HTERT RPE-1 (cell line): ENCODE measurements around the gene NEK8.
"Not testable (repeated sequence)": the region's sequence is repeated elsewhere in the genome, so short reads cannot be mapped to it uniquely, and the experiment has no call there.

Source experiments
- in situ Hi-C: fragments of 300-500 bp; cut with MboI; formaldehyde crosslinking; loops from 4 replicates; pipeline ENCODE4 v1.14.3; 2020; ENCODE audit warnings: low sequenced_read_pairs

NEK8 gene

GRCh38 chr17:28707339-28707720 is 21.3 kb upstream of the NEK8 start:
- in situ Hi-C loops = no loop called here

GRCh38 chr17:28710861-28711722 is 17.5 kb upstream of the NEK8 start:
- in situ Hi-C loops = no loop called here

GRCh38 chr17:28711723-28712031 is 16.9 kb upstream of the NEK8 start, which contains the start of gene PROCA1:
Gene PROCA1, minus strand, starts transcription at chr17:28711888. Its CDS starts 228 bp downstream, at chr17:28711660.
- in situ Hi-C loops = no loop called here

- in situ Hi-C loops = no loop called here
Measured at GRCh38 chr17:28712032-28712704, 16.4 kb upstream of the NEK8 start.

GRCh38 chr17:28712705-28713415 is 15.7 kb upstream of the NEK8 start:
- in situ Hi-C loops = no loop called here

- in situ Hi-C loops = no loop called here
Measured at GRCh38 chr17:28714281-28714680, 14.3 kb upstream of the NEK8 start.

- in situ Hi-C loops = no loop called here
Measured at GRCh38 chr17:28715217-28715616, 13.4 kb upstream of the NEK8 start.

GRCh38 chr17:28716740-28717577 is 11.6 kb upstream of the NEK8 start:
- in situ Hi-C loops = no loop called here

GRCh38 chr17:28717578-28718332 is 10.8 kb upstream of the NEK8 start, which contains the start of gene RAB34:
Gene RAB34, minus strand, starts transcription at chr17:28717868. Its CDS starts 602 bp downstream, at chr17:28717266.
- in situ Hi-C loops = no loop called here

GRCh38 chr17:28718333-28719020 is 10.1 kb upstream of the NEK8 start:
- in situ Hi-C loops = no loop called here

GRCh38 chr17:28719021-28719433 is 9.6 kb upstream of the NEK8 start:
- in situ Hi-C loops = no loop called here

GRCh38 chr17:28720247-28720996 is 8.2 kb upstream of the NEK8 start:
- in situ Hi-C loops = no loop called here

GRCh38 chr17:28720997-28721329 is 7.6 kb upstream of the NEK8 start:
- in situ Hi-C loops = not testable (repeated sequence)

GRCh38 chr17:28722417-28723158 is 6.0 kb upstream of the NEK8 start:
- in situ Hi-C loops = no loop called here

- in situ Hi-C loops = no loop called here
Measured at GRCh38 chr17:28723159-28723835, 5.3 kb upstream of the NEK8 start.

GRCh38 chr17:28723836-28724499 is 4.6 kb upstream of the NEK8 start:
- in situ Hi-C loops = not testable (repeated sequence)
